Measurements from ENCODE around the gene ATP1B1.

Gene ATP1B1

GRCh38 chr1:169094897-169095569 lies 11.5 kb upstream of the ATP1B1 start:
- H3K9ac ChIP-seq (ENCODE audit: low read length), result no peak overlapping the region
- H3K79me2 ChIP-seq (ENCODE audit: insufficient read depth, low read length), result no peaks in the 10 kb centered on the region
- no peaks in the 10 kb centered on the region for H3K36me3 ChIP-seq (ENCODE audit: low read length)

DNA sequence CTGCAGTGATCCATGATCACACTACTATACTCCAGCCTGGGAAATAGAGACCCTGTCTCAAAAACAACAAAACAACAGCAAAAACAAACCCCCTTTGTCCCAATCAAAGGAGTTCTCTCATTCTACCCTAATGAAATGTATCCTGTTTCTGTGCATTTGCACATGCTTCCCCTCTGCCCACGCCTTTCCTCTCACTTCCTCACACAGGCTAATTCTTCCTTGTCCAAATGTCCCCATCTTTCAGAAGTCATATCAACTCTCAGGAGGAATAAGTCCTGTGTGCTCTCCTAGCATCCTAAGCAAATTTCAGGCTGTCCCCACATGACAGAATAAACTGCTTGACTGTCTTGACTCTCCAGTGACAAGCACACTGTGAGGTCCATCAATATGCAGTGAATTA lies 8.1 kb upstream of the ATP1B1 start:
- Histone ChIP-seq H3K27ac (ENCODE audit: low read depth, low read length) (no peak overlapping the region), H3F3A (ENCODE audit: insufficient read depth) (no peaks in the 10 kb centered on the region), H3K9me3 (ENCODE audit: insufficient read depth, low read length) (no peaks in the 10 kb centered on the region), H2AFZ (ENCODE audit: low read depth, low read length, severe bottlenecking) (no peak overlapping the region), H3K4me2 (ENCODE audit: low read depth, low read length, poor library complexity, severe bottlenecking) (no peak overlapping the region), H3K79me2 (ENCODE audit: insufficient read depth, low read length) (no peaks in the 10 kb centered on the region), H3K27me3 (ENCODE audit: low read length) (no peaks in the 10 kb centered on the region), H4K20me1 (ENCODE audit: low read depth, low read length) (no peaks in the 10 kb centered on the region), H3K9ac (ENCODE audit: low read length) (no peak overlapping the region), H3K4me3 (ENCODE audit: insufficient read depth, low read length, poor library complexity, severe bottlenecking) (no peak overlapping the region), H3K36me3 (ENCODE audit: low read length) (no peaks in the 10 kb centered on the region), H3K9me2 (replicated peaks; ENCODE audit: insufficient read depth, low read length) (no peaks in the 10 kb centered on the region)
- TF ChIP-seq EZH2phosphoT487 (conservative IDR thresholded peaks at IDR 0.05; ENCODE audit: low read length), result no peak
- TF ChIP-seq, protein P1, sequence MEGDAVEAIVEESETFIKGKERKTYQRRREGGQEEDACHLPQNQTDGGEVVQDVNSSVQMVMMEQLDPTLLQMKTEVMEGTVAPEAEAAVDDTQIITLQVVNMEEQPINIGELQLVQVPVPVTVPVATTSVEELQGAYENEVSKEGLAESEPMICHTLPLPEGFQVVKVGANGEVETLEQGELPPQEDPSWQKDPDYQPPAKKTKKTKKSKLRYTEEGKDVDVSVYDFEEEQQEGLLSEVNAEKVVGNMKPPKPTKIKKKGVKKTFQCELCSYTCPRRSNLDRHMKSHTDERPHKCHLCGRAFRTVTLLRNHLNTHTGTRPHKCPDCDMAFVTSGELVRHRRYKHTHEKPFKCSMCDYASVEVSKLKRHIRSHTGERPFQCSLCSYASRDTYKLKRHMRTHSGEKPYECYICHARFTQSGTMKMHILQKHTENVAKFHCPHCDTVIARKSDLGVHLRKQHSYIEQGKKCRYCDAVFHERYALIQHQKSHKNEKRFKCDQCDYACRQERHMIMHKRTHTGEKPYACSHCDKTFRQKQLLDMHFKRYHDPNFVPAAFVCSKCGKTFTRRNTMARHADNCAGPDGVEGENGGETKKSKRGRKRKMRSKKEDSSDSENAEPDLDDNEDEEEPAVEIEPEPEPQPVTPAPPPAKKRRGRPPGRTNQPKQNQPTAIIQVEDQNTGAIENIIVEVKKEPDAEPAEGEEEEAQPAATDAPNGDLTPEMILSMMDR (IDR thresholded peaks at IDR 0.05; ENCODE audit: insufficient read depth, low read length, poor library complexity, severe bottlenecking), result no peak

More at GRCh38 chr1:169094897-169095569, 11.5 kb upstream of the ATP1B1 start:
- no peak overlapping the region for H2AFZ ChIP-seq (ENCODE audit: low read depth, low read length, severe bottlenecking)
- no peak overlapping the region for H3K4me3 ChIP-seq (ENCODE audit: insufficient read depth, low read length, poor library complexity, severe bottlenecking)
- no peaks in the 10 kb centered on the region for H3K9me3 ChIP-seq (ENCODE audit: insufficient read depth, low read length)
- H3K27ac ChIP-seq (ENCODE audit: low read depth, low read length), result no peak overlapping the region
- H4K20me1 ChIP-seq (ENCODE audit: low read depth, low read length), result no peaks in the 10 kb centered on the region
- no peaks in the 10 kb centered on the region for H3K27me3 ChIP-seq (ENCODE audit: low read length)
- no peaks in the 10 kb centered on the region for H3F3A ChIP-seq (ENCODE audit: insufficient read depth)
- no peak overlapping the region for H3K4me2 ChIP-seq (ENCODE audit: low read depth, low read length, poor library complexity, severe bottlenecking)
- no peaks in the 10 kb centered on the region for H3K9me2 ChIP-seq (replicated peaks; ENCODE audit: insufficient read depth, low read length)
- TF ChIP-seq, protein P1 (IDR thresholded peaks at IDR 0.05; ENCODE audit: insufficient read depth, low read length, poor library complexity, severe bottlenecking), result no peak
- no peak for TF ChIP-seq EZH2phosphoT487 (conservative IDR thresholded peaks at IDR 0.05; ENCODE audit: low read length)

DNA sequence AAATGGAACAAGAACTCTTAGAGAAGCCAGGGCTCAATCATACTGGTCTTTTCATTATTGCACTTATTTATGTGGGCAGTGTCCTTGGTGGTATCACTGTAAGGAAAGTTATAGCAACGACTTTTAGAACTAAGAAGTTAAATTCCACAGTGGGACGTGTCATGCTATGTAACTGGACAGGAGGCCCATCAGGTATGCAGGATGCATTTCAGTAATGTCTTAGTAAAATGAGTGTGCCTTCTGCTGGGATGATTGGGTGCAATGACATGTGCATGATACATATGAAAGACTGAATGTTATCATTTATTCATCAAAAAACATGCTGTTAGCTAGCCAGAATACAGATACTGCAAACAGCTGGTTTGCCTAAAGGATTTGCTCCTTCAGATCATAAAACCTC lies 6.9 kb upstream of the ATP1B1 start:
- no peak overlapping the region for H3K27ac ChIP-seq (ENCODE audit: low read depth, low read length)
- TF ChIP-seq, protein P1 (IDR thresholded peaks at IDR 0.05; ENCODE audit: insufficient read depth, low read length, poor library complexity, severe bottlenecking), result no peak
- H4K20me1 ChIP-seq (ENCODE audit: low read depth, low read length), result no peaks in the 10 kb centered on the region
- no peaks in the 10 kb centered on the region for H3K79me2 ChIP-seq (ENCODE audit: insufficient read depth, low read length)
- no peak overlapping the region for H3K4me2 ChIP-seq (ENCODE audit: low read depth, low read length, poor library complexity, severe bottlenecking)
- H3K9ac ChIP-seq (ENCODE audit: low read length), result no peak overlapping the region
- H3K36me3 ChIP-seq (ENCODE audit: low read length), result no peaks in the 10 kb centered on the region
- H3F3A ChIP-seq (ENCODE audit: insufficient read depth), result no peaks in the 10 kb centered on the region
- no peak overlapping the region for H3K4me3 ChIP-seq (ENCODE audit: insufficient read depth, low read length, poor library complexity, severe bottlenecking)
- no peak overlapping the region for H2AFZ ChIP-seq (ENCODE audit: low read depth, low read length, severe bottlenecking)
- H3K9me2 ChIP-seq (replicated peaks; ENCODE audit: insufficient read depth, low read length), result no peaks in the 10 kb centered on the region
- no peaks in the 10 kb centered on the region for H3K27me3 ChIP-seq (ENCODE audit: low read length)
- H3K9me3 ChIP-seq (ENCODE audit: insufficient read depth, low read length), result no peaks in the 10 kb centered on the region

All from SU-DHL-6 (cell line).